HUDEP-2 (cell line): ENCODE measurements around the gene DAPK1.
A peak's percentile ranks its signal among the peaks of the same experiment; 100 is the strongest.

Experiments used
- DNase-seq, 76 experiments: peaks; one replicate each; lab custom pipeline; 2025; ENCODE audit not compliant: unreplicated experiment in 76 of 76; lab: John Stamatoyannopoulos, UW

DAPK1 gene

GRCh38 chr9:87704342-87704741 is 206.7 kb downstream of the DAPK1 start:
- no peak for DNase-seq

DNA sequence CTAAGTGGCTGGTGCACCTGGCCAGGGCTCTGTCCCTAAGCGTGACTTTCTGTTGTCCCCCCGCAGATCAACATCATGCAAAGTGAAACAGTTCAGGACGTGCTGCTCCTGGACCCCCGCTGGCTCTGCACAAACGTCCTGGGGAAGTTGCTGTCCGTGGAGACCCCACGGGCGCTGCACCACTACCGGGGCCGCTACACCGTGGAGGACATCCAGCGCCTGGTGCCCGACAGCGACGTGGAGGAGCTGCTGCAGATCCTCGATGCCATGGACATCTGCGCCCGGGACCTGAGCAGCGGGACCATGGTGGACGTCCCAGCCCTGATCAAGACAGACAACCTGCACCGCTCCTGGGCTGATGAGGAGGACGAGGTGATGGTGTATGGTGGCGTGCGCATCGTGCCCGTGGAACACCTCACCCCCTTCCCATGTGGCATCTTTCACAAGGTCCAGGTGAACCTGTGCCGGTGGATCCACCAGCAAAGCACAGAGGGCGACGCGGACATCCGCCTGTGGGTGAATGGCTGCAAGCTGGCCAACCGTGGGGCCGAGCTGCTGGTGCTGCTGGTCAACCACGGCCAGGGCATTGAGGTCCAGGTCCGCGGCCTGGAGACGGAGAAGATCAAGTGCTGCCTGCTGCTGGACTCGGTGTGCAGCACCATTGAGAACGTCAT is 208.5 kb downstream of the DAPK1 start:
- no peak for DNase-seq

DNA sequence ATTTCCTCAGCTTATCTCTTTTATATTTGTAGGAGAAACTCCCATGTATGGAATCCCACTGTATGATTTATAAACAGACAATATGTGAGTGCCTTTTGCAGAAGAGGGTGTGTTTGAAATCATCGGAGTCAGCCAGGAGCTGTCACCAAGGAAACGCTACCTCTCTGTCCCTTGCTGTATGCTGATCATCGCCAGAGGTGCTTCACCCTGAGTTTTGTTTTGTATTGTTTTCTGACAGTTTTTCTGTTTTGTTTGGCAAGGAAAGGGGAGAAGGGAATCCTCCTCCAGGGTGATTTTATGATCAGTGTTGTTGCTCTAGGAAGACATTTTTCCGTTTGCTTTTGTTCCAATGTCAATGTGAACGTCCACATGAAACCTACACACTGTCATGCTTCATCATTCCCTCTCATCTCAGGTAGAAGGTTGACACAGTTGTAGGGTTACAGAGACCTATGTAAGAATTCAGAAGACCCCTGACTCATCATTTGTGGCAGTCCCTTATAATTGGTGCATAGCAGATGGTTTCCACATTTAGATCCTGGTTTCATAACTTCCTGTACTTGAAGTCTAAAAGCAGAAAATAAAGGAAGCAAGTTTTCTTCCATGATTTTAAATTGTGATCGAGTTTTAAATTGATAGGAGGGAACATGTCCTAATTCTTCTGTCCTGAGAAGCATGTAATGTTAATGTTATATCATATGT is 210.3 kb downstream of the DAPK1 start:
- no peak for DNase-seq

- no peak for DNase-seq
Measured at GRCh38 chr9:87708546-87708945, 210.9 kb downstream of the DAPK1 start.

- DNase-seq = no peak
Measured at GRCh38 chr9:87708986-87709728, 211.5 kb downstream of the DAPK1 start.

- no peak for DNase-seq
Measured at GRCh38 chr9:87710443-87710842, 212.8 kb downstream of the DAPK1 start.

GRCh38 chr9:87711857-87712800 is 214.5 kb downstream of the DAPK1 start:
- peak in 63 of 76 experiments; percentile 10 to 75 (median 42) for DNase-seq

GRCh38 chr9:87712801-87713277 is 215.2 kb downstream of the DAPK1 start:
- DNase-seq = no peak

GRCh38 chr9:87713278-87713987 is 215.8 kb downstream of the DAPK1 start:
- DNase-seq = peak in 22 of 76 experiments; percentile 4 to 52 (median 21)

GRCh38 chr9:87713988-87714330 is 216.3 kb downstream of the DAPK1 start:
- DNase-seq = no peak

GRCh38 chr9:87714819-87715218 is 217.2 kb downstream of the DAPK1 start:
- peak in 68 of 76 experiments; percentile 4 to 81 (median 39) for DNase-seq

- no peak for DNase-seq
Measured at GRCh38 chr9:87716141-87716540, 218.5 kb downstream of the DAPK1 start.

- DNase-seq = peak in 6 of 76 experiments; percentile 4 to 21 (median 8)
Measured at GRCh38 chr9:87717456-87717855, 219.8 kb downstream of the DAPK1 start.

DNA sequence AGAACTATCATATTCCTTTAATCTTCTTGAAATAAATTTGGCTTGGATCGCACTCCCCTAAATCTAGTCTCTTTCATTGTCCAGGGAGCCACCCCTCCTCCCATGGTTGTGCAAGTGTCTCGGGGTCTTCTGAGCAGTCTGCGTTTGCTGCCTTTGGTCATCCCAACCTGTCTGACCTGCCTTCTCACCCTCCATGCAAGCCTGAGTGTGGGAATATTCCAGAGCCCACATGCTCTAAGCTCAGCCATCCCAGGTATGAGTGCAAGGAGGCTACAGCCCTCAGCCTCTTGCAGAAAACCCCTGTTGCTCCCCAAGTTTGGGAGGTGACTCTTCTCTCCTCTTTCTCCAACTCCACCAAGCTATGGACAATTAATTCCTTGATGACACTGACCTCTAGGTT is 220.6 kb downstream of the DAPK1 start:
- no peak for DNase-seq

DNA sequence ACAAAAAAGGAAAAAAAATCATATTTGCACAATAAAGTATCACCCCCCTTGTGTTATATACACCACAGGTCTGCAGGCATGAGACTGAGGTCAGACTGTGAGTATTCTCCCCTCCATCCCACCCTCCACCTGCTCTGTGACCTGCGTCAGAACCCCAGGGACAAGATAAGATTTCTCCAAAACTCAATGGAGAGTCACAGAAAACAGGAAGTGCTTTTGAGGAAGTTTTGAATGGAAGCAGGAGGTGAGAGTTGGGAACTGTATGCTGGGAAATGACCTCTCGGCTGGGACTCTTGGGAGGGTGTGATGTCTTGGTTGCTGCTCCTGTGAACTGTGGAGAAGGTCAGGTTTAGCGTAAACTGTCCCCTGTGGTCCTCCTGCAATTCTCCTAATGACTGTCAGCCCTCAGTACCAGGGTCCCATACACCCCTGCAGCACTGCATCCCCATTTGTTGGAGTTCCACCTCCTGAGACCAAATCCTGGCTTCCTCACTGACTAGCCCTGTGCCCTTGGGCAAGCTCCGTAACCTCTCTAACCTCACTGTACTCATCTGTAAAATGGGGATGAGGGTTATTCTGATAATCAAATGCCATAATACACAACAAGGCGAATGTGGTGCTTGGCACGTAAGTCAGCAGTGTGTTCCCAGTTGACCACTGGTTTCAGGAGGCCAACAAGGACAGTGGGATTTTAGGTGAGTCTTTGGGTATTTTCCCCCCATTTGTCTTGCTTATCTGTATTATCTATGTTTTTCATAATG is 221.4 kb downstream of the DAPK1 start:
- DNase-seq = no peak

- DNase-seq = peak in 5 of 76 experiments; percentile 4 to 12 (median 8)
Measured at GRCh38 chr9:87720173-87720572, 222.5 kb downstream of the DAPK1 start.

DNA sequence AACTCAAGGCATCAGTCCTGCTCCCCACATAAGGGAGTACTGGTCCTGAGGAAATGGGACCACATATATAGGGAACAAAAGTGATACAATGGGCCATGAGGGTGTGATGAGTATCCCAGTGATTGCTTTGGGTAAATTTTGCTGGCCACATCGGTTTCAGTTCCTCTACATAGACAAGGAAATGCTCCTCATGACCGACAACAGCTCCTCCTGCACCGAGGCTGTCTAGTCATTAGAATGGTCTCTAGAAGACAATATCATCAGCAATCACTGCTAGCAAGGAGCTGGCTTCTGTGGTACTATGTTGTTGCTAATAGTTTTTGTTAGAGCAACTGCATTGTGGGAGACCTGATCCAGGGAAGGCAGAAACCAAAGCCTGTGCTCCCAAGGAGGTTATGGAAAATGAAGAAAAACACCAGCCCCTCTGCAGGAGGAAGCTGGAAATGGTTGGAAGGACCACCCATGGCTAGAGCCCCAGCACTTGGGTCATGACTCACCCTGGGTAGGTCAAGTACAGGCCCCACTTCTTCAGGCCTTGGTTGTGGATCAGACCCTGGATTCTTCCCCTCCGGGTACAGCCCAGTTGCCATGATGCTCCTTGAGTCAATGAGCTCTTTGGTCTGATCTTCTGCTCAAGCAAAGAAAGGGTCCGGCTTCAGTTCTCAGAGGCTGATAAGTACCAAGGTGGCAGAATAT is 224.9 kb downstream of the DAPK1 start:
- no peak for DNase-seq

- DNase-seq = peak in 8 of 76 experiments; percentile 11 to 43 (median 26)
Measured at GRCh38 chr9:87725356-87725899, 227.8 kb downstream of the DAPK1 start.
